Endothelial cell of umbilical vein (primary cell): Measurements from ENCODE around the gene PRIM1. TPM values are rescaled to one million over a fixed set of nuclear protein-coding genes. Genes with fewer than 3 reads are reported as not detected.

Experiments
- BruUV-seq: library from RNA; stranded (reverse); fragments of 400-500 nt; replicated peaks from 2 replicates; lab custom pipeline; 2021; lab: Mats Ljungman, UMichigan
- CTCF ChIA-PET: fragments of 300-600, 350-600 bp; sonication (Branson Sonifier 250); formaldehyde crosslinking; loops from one replicate; lab custom pipeline; 2021; ENCODE audit warnings: antibody characterized with exemption, inconsistent platforms; lab: Charles Lee
- POLR2A ChIA-PET: fragments of 300-600, 350-600 bp; sonication (Branson Sonifier 250); formaldehyde crosslinking; loops from one replicate; lab custom pipeline; 2021; ENCODE audit warnings: antibody characterized with exemption, inconsistent platforms; lab: Charles Lee
- DNase-seq: peaks from one replicate; pipeline ENCODE4 v3.0.0-alpha.2; 2011; ENCODE audit warnings: low read depth, low spot score
- FAIRE-seq: peaks from 2 replicates; lab custom pipeline; 2011; peaks lifted over from hg19 to GRCh38; lab: Jason Lieb, UNC
- H2AFZ ChIP-seq: 2 replicates; pipeline ENCODE4 v1.6.0; 2012; ENCODE audit warnings: low read depth, low read length, control low read depth, inconsistent platforms
- H3K27ac ChIP-seq: 2 replicates; pipeline ENCODE4 v1.5.1; 2011; ENCODE audit warnings: low read depth, mild to moderate bottlenecking, control low read depth, low read length, moderate library complexity; ENCODE audit not compliant: insufficient read depth
- H3K27me3 ChIP-seq, 2 experiments: 2 replicates each; pipeline versions ENCODE4 v1.6.0 to v1.6.1; 2011; ENCODE audit warnings: low read length in 2 of 2, mixed read lengths in 1 of 2; ENCODE audit not compliant: control insufficient read depth in 2 of 2, insufficient read depth in 2 of 2
- H3K36me3 ChIP-seq, 2 experiments: 2 replicates in 1 of 2; 3 replicates in 1 of 2; pipeline ENCODE4 v1.5.1; 2011; ENCODE audit warnings: low read length in 2 of 2, mild to moderate bottlenecking in 1 of 2, moderate library complexity in 1 of 2; ENCODE audit not compliant: control insufficient read depth in 2 of 2, insufficient read depth in 2 of 2; ENCODE audit errors: extremely low read depth in 1 of 2
- H3K4me1 ChIP-seq: 3 replicates; pipeline ENCODE4 v1.5.1; 2011; ENCODE audit warnings: mild to moderate bottlenecking, low read length; ENCODE audit not compliant: control insufficient read depth, insufficient read depth; ENCODE audit errors: extremely low read depth
- H3K4me2 ChIP-seq: 2 replicates; pipeline ENCODE4 v1.6.1; 2011; ENCODE audit warnings: low read length, control low read depth, mixed read lengths; ENCODE audit not compliant: insufficient read depth
- H3K4me3 ChIP-seq, 3 experiments: fragments of 200-600 bp in 1 of 3; sonication (generic), shearing (Covaris generic) in 1 of 3; replicated peaks in 1 of 3; 2 replicates each; pipeline ENCODE4 v1.5.1; 2011 to 2016; ENCODE audit warnings: control low read depth in 3 of 3, low read length in 3 of 3, mild to moderate bottlenecking in 2 of 3, inconsistent platforms in 1 of 3, low read depth in 1 of 3, moderate library complexity in 1 of 3; ENCODE audit not compliant: insufficient read depth in 1 of 3
- H3K79me2 ChIP-seq: 2 replicates; pipeline ENCODE4 v1.6.0; 2012; ENCODE audit warnings: low read length, inconsistent platforms; ENCODE audit not compliant: control insufficient read depth, insufficient read depth
- H3K9ac ChIP-seq: replicated peaks from 2 replicates; pipeline ENCODE3; 2011; ENCODE audit warnings: low read length, control low read depth; ENCODE audit not compliant: insufficient read depth; ENCODE audit errors: extremely low read depth
- H3K9me1 ChIP-seq: replicated peaks from 3 replicates; pipeline ENCODE4 v1.6.0; 2011; ENCODE audit warnings: mild to moderate bottlenecking, low read length; ENCODE audit not compliant: control insufficient read depth, insufficient read depth; ENCODE audit errors: extremely low read depth
- H3K9me3 ChIP-seq: replicated peaks from 2 replicates; pipeline ENCODE4 v1.5.1; 2012; ENCODE audit warnings: low read length, inconsistent platforms; ENCODE audit not compliant: control insufficient read depth, insufficient read depth
- H4K20me1 ChIP-seq: replicated peaks from 2 replicates; pipeline ENCODE3; 2011; ENCODE audit warnings: mild to moderate bottlenecking, low read length; ENCODE audit not compliant: control insufficient read depth, insufficient read depth; ENCODE audit errors: extremely low read depth
- CTCF ChIP-seq, 2 donors: IDR thresholded peaks; 1 replicate in 1 of 2; 2 replicates in 1 of 2; pipeline ENCODE4 v1.5.1; 2011; ENCODE audit warnings: low read length in 2 of 2, mild to moderate bottlenecking in 2 of 2, moderate library complexity in 2 of 2, control low read depth in 1 of 2, inconsistent platforms in 1 of 2, low read depth in 1 of 2; ENCODE audit not compliant: insufficient read depth in 1 of 2; ENCODE audit errors: extremely low read depth in 1 of 2
- EZH2 ChIP-seq: IDR thresholded peaks from 2 replicates; pipeline ENCODE4 v1.6.1; 2012; ENCODE audit warnings: borderline replicate concordance, low read depth, mild to moderate bottlenecking, moderate library complexity, low read length, inconsistent platforms; ENCODE audit not compliant: severe bottlenecking
- FOS ChIP-seq: IDR thresholded peaks from 2 replicates; pipeline ENCODE4 v1.6.1; 2011; ENCODE audit warnings: mild to moderate bottlenecking, low read length, moderate library complexity, borderline replicate concordance; ENCODE audit not compliant: insufficient read depth
- GATA2 ChIP-seq: IDR thresholded peaks from 2 replicates; pipeline ENCODE4 v1.7.0; 2011; ENCODE audit warnings: low read depth, mild to moderate bottlenecking, moderate library complexity, mixed read lengths, low read length; ENCODE audit not compliant: insufficient read length, insufficient read depth
- JUN ChIP-seq: IDR thresholded peaks from 2 replicates; pipeline ENCODE4 v1.6.1; 2011; ENCODE audit warnings: borderline replicate concordance, low read depth; ENCODE audit not compliant: insufficient read length, insufficient read depth
- MAX ChIP-seq: IDR thresholded peaks from 2 replicates; pipeline ENCODE4 v1.6.1; 2011; ENCODE audit not compliant: insufficient read depth, insufficient read length
- MYC ChIP-seq: IDR thresholded peaks from one replicate; pipeline ENCODE4 v1.6.1; 2011; ENCODE audit warnings: mild to moderate bottlenecking, low read depth, low read length
- POLR2A ChIP-seq: IDR thresholded peaks from 2 replicates; pipeline ENCODE4 v1.6.1; 2012; ENCODE audit warnings: low read depth, mild to moderate bottlenecking, control low read depth, low read length
- POLR2AphosphoS5 ChIP-seq: IDR thresholded peaks from 2 replicates; pipeline ENCODE4 v1.6.1; 2012; ENCODE audit warnings: low read depth, mild to moderate bottlenecking, control low read depth, low read length, moderate library complexity; ENCODE audit not compliant: insufficient read depth
- dilution Hi-C: fragments of 300-500 bp; cut with MboI; formaldehyde crosslinking; loops from one replicate; pipeline ENCODE4 v1.15.0; 2019; ENCODE audit warnings: low sequenced_read_pairs; ENCODE audit not compliant: extremely low pct_ligation_motif_present
- intact Hi-C: fragments of 100-400 bp; cut with micrococcal nuclease; formaldehyde crosslinking; loops from one replicate; pipeline ENCODE4 v1.10.0; 2022
- polyA plus RNA-seq, 4 experiments: library from polyadenylated mRNA; depleted of rRNA in 3 of 4; stranded (reverse) in 3 of 4; unstranded in 1 of 4; fragments of >200 nt; gene quantifications; 2 replicates each; pipeline versions ENCODE4 v1.2.1 to v1.2.3, GENCODE V29; 2011 to 2012; ENCODE audit warnings: missing spikeins in 1 of 4
- total RNA-seq: library from RNA; stranded (reverse); gene quantifications from 2 replicates; pipeline ENCODE4 v1.2.3, GENCODE V29; 2021

The PRIM1 gene
- total and polyA plus RNA-seq, 2 donors (not counting 3 experiments of a cell fraction or from before 2014, with no cell fraction given): 10.9 to 12.1 TPM

GRCh38 chr12:56718149-56718548 lies 34.0 kb downstream of the PRIM1 start:
- Histone ChIP-seq H3K27me3 (no peaks in the 10 kb centered on the region), H3K4me3 (no peak overlapping the region), H3K27ac (no peak overlapping the region), H3K4me2 (no peak overlapping the region), H3K9ac (no peak overlapping the region), H3K9me3 (no peaks in the 10 kb centered on the region), H2AFZ (no peak overlapping the region), H3K4me1 (peaks cover 27% of the 10 kb centered on the region), H3K79me2 (peaks cover 82% of the 10 kb centered on the region), H3K9me1 (no peaks in the 10 kb centered on the region), H4K20me1 (peaks cover 7% of the 10 kb centered on the region), H3K36me3 (peaks cover 24 to 33% of the 10 kb centered on the region in 2 experiments)
- TF ChIP-seq GATA2 (no peak), MAX (no peak), FOS (no peak), MYC (no peak), POLR2A (no peak), EZH2 (no peak), JUN (no peak), CTCF (IDR thresholded peaks at IDR 0.05; ENCODE audit: extremely low read depth in 1 of 2, insufficient read depth in 1 of 2, low read depth in 1 of 2, low read length in 2 of 2) (no peak), POLR2AphosphoS5 (no peak)
- POLR2A ChIA-PET: interaction anchor here (0.7 kb wide), 1 partner anchor 761 kb away, joined by 3 read pairs; no protein-coding TSS in a partner anchor
- DNase-seq (no peak), FAIRE-seq (no peak)
- intact Hi-C loops: no loop called here
- no TSS peak for BruUV-seq
- CTCF ChIA-PET: interaction anchor here (1.0 kb wide), 1 partner anchor 81 kb away, joined by 4 read pairs; no protein-coding TSS in a partner anchor
- dilution Hi-C loops: no loop called here
